Osteoblast (primary cell): ENCODE measurements around the gene SLC6A2. TPM values are rescaled to one million over a fixed set of nuclear protein-coding genes. Genes with fewer than 3 reads are reported as not detected.

Experiments
- DNase-seq: peaks from one replicate; pipeline ENCODE4 v3.0.0; 2011; ENCODE audit warnings: low spot score, mixed read lengths; ENCODE audit not compliant: insufficient read length; ENCODE audit errors: missing footprints
- H2AFZ ChIP-seq: 2 replicates; pipeline ENCODE4 v1.6.0; 2011; ENCODE audit warnings: mild to moderate bottlenecking, low read length
- H3K27ac ChIP-seq: 2 replicates; pipeline ENCODE4 v1.5.1; 2011; ENCODE audit warnings: mild to moderate bottlenecking, low read depth, low read length, moderate library complexity
- H3K27me3 ChIP-seq: 2 replicates; pipeline ENCODE4 v1.6.0; 2012; ENCODE audit warnings: mild to moderate bottlenecking, control low read depth, inconsistent platforms, low read length, moderate library complexity; ENCODE audit not compliant: insufficient read depth
- H3K36me3 ChIP-seq: 2 replicates; pipeline ENCODE4 v1.5.1; 2011; ENCODE audit warnings: mild to moderate bottlenecking, low read length, control low read depth, moderate library complexity; ENCODE audit not compliant: insufficient read depth
- H3K4me1 ChIP-seq: 2 replicates; pipeline ENCODE4 v1.5.1; 2011; ENCODE audit warnings: mild to moderate bottlenecking, low read length, control low read depth, moderate library complexity; ENCODE audit not compliant: insufficient read depth
- H3K4me2 ChIP-seq: 2 replicates; pipeline ENCODE4 v1.6.0; 2011; ENCODE audit warnings: mild to moderate bottlenecking, low read length; ENCODE audit not compliant: insufficient read depth
- H3K4me3 ChIP-seq: fragments of 200-600 bp; sonication (generic); 3 replicates; pipeline ENCODE4 v1.5.1; 2012; ENCODE audit warnings: mild to moderate bottlenecking, low read length, inconsistent platforms; ENCODE audit not compliant: insufficient read depth
- H3K79me2 ChIP-seq: 2 replicates; pipeline ENCODE4 v1.6.0; 2012; ENCODE audit warnings: mild to moderate bottlenecking, low read length, control low read depth, inconsistent platforms; ENCODE audit not compliant: insufficient read depth
- H3K9me3 ChIP-seq: 2 replicates; pipeline ENCODE4 v1.5.1; 2011; ENCODE audit warnings: low read depth, low read length, control low read depth
- H4K20me1 ChIP-seq: 2 replicates; pipeline ENCODE4 v1.6.0; 2012; ENCODE audit warnings: mild to moderate bottlenecking, low read length, control low read depth; ENCODE audit not compliant: insufficient read depth
- CTCF ChIP-seq: IDR thresholded peaks from 2 replicates; pipeline ENCODE4 v1.5.1; 2011; ENCODE audit warnings: mild to moderate bottlenecking, low read depth, low read length, moderate library complexity; ENCODE audit errors: extremely low read depth
- total RNA-seq: library from RNA; depleted of rRNA; stranded (reverse); fragments of >200 nt; gene quantifications from 2 replicates; pipeline ENCODE4 v1.2.3, GENCODE V29; 2012

Gene SLC6A2
- total RNA-seq, 1 donor, result not detected

DNA sequence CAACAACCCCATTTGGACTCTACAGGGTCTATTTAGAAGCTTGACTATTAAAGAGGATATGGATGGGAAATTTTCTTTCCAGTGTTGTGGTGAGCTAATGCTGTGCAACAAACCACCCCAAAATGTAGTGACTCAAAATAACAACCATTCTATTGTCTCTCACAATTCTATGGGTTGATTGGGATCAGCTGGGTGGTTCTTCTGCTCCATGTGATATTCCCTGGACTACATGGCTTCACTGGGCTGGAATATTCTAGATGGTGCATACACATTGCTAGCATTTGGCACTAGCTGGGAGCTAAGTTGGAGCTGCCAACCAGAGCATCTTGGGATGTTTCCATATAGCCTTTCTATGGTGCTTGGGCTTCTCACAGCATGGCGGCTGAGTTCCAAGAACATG lies 30.2 kb downstream of the SLC6A2 start:
- TF ChIP-seq CTCF, result no peak
- DNase-seq, result no peak
- Histone ChIP-seq H3K4me1 (no peaks in the 10 kb centered on the region), H3K27me3 (no peaks in the 10 kb centered on the region), H3K27ac (no peak overlapping the region), H4K20me1 (no peaks in the 10 kb centered on the region), H3K4me2 (no peak overlapping the region), H3K9me3 (no peaks in the 10 kb centered on the region), H2AFZ (no peak overlapping the region), H3K4me3 (no peak overlapping the region), H3K36me3 (no peaks in the 10 kb centered on the region), H3K79me2 (no peaks in the 10 kb centered on the region)

DNA sequence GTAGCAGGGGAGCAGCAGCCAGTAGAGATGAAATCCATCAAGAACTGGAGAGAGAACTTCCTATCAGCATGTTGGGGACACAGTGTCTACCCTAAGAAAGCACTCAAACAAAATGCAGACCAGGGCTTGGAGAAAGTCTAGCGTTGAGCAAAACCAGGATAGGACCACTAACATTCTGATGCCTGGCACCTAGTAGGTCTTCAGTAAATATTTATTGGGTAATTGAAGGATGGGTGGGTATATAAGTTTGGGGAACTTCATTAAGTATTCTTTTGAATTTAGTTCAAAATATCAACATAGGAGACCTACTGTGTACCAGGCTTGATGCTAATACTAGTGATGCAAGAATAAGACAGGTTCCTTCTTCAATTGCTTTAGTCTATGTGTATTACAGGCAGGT lies 30.9 kb downstream of the SLC6A2 start:
- no peak overlapping the region for H2AFZ ChIP-seq
- H3K9me3 ChIP-seq, result no peaks in the 10 kb centered on the region
- H3K4me3 ChIP-seq, result no peak overlapping the region
- H3K27ac ChIP-seq, result no peak overlapping the region
- no peaks in the 10 kb centered on the region for H4K20me1 ChIP-seq
- DNase-seq, result no peak
- H3K79me2 ChIP-seq, result no peaks in the 10 kb centered on the region
- H3K36me3 ChIP-seq, result no peaks in the 10 kb centered on the region
- H3K4me2 ChIP-seq, result no peak overlapping the region
- no peaks in the 10 kb centered on the region for H3K4me1 ChIP-seq
- TF ChIP-seq CTCF, result no peak
- no peaks in the 10 kb centered on the region for H3K27me3 ChIP-seq

DNA sequence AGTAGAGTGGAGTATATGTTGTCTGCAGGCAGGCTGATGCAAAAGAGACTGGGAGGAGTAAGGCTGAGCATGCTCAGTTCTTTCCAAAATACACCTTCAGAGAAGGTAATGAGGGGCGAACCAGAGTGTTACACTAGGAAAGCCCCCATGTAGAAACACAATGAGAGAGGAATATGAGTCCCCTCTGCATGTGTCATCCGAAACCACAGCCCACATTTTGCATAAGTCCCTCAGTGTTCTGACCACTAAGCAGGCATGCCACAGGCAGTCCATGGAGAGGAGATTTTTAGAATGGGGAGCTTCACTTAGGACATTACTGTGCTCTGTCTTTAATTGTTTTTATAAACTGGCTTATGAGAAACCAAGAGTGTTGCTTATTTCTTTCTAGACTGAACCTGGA lies 32.0 kb downstream of the SLC6A2 start:
- Histone ChIP-seq H3K27ac (no peak overlapping the region), H3K4me2 (no peak overlapping the region), H4K20me1 (no peaks in the 10 kb centered on the region), H3K79me2 (no peaks in the 10 kb centered on the region), H3K4me1 (no peaks in the 10 kb centered on the region), H3K9me3 (no peaks in the 10 kb centered on the region), H2AFZ (no peak overlapping the region), H3K36me3 (no peaks in the 10 kb centered on the region), H3K4me3 (no peak overlapping the region), H3K27me3 (no peaks in the 10 kb centered on the region)
- no peak for TF ChIP-seq CTCF
- no peak for DNase-seq

DNA sequence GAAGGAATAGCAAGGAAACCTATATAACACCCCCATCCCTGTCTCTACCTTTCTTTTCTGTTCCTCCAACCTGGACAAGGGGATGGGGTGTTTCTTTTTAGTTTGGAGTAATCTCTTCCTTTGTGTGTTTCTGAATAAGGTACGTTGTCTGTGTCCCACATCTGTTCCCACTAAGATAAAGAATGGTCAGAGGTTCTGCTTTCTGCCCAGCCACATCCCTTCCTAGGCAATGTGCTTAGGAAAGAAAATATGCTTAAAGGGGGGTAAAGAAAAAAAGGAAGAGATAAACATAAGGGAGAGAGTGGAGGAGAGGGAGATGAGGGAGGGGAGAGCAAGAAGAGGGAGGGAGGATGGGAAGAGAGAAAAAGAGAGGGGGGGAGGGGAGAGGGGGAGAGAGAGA lies 35.1 kb downstream of the SLC6A2 start:
- no peaks in the 10 kb centered on the region for H3K79me2 ChIP-seq

More for the DNA sequence above, 35.1 kb downstream of the SLC6A2 start:
- H3K4me2 ChIP-seq, result no peak overlapping the region
- no peak overlapping the region for H3K27ac ChIP-seq
- no peak overlapping the region for H2AFZ ChIP-seq
- H4K20me1 ChIP-seq, result no peaks in the 10 kb centered on the region
- H3K4me1 ChIP-seq, result no peaks in the 10 kb centered on the region
- no peak for DNase-seq
- H3K27me3 ChIP-seq, result no peaks in the 10 kb centered on the region
- no peaks in the 10 kb centered on the region for H3K36me3 ChIP-seq
- TF ChIP-seq CTCF, result no peak
- H3K9me3 ChIP-seq, result no peaks in the 10 kb centered on the region
- no peak overlapping the region for H3K4me3 ChIP-seq
